ENCODE measurements around the gene KDM7A. TPM values are rescaled to one million over a fixed set of nuclear protein-coding genes. Genes with fewer than 3 reads are reported as not detected.

KDM7A gene
- total RNA-seq, 1 experiment from 2014 or later = 6.6 TPM

GRCh38 chr7:140049339-140050024 is 127.3 kb downstream of the KDM7A start:
- Histone ChIP-seq H2BK12ac (ENCODE audit: insufficient read length, low read depth, low read length) (no peak overlapping the region), H2AK5ac (ENCODE audit: insufficient read length, low read length) (no peak overlapping the region), H3K4me2 (ENCODE audit: insufficient read depth, insufficient read length, low read length) (no peak overlapping the region), H4K91ac (ENCODE audit: insufficient read length, low read depth, low read length) (no peak overlapping the region), H3K79me1 (ENCODE audit: insufficient read depth, low read depth, low read length, poor library complexity, severe bottlenecking) (no peaks in the 10 kb centered on the region), H4K5ac (ENCODE audit: insufficient read length, low read depth, low read length) (no peak overlapping the region), H3K79me2 (ENCODE audit: insufficient read depth, low read length) (no peaks in the 10 kb centered on the region), H2BK5ac (ENCODE audit: insufficient read length, low read length) (no peak overlapping the region), H2BK20ac (ENCODE audit: low read depth, low read length, poor library complexity, severe bottlenecking) (no peak overlapping the region), H3K27ac (ENCODE audit: insufficient read length, low read depth, low read length) (no peak overlapping the region), H3K27me3 (ENCODE audit: insufficient read depth, low read length) (no peaks in the 10 kb centered on the region), H3K56ac (ENCODE audit: insufficient read length, low read depth, low read length) (no peak overlapping the region), H3K18ac (ENCODE audit: insufficient read length, low read depth, low read length) (no peak overlapping the region), H4K8ac (replicated peaks; ENCODE audit: insufficient read length, low read depth, low read length) (no peak overlapping the region), H3K9ac (ENCODE audit: extremely low read depth, insufficient read length, low read length) (no peak overlapping the region), H3K4me1 (ENCODE audit: insufficient read depth, low read length) (no peaks in the 10 kb centered on the region), H3K23me2 (ENCODE audit: insufficient read length, low read depth, low read length, poor library complexity, severe bottlenecking) (no peaks in the 10 kb centered on the region), H2BK120ac (ENCODE audit: low read depth, low read length, poor library complexity, severe bottlenecking) (no peak overlapping the region), H3K14ac (ENCODE audit: insufficient read depth, low read length) (no peak overlapping the region; the same call in 1 of the 2 replicates), H3K9me3 (ENCODE audit: control insufficient read depth, low read depth, low read length) (no peaks in the 10 kb centered on the region), H3K4ac (ENCODE audit: low read depth, low read length) (no peak overlapping the region), H3T11ph (ENCODE audit: low read length) (no peak overlapping the region), H3K23ac (ENCODE audit: insufficient read length, low read depth, low read length) (no peak overlapping the region), H4K20me1 (ENCODE audit: control insufficient read depth, insufficient read depth, insufficient read length) (no peaks in the 10 kb centered on the region), H2AFZ (ENCODE audit: low read length) (no peak overlapping the region), H2BK15ac (ENCODE audit: low read depth, low read length) (no peak overlapping the region)
- Mint-ChIP-seq H3K9me3 (no peaks in the 10 kb centered on the region), H3K27me3 (ENCODE audit: low read depth) (no peaks in the 10 kb centered on the region), H3K27ac (no peak overlapping the region; a peak in 1 of 7 replicates), H3K36me3 (ENCODE audit: insufficient read depth in 1 of 3, low read depth in 3 of 3) (peaks cover 0 to 5% (median 0%) of the 10 kb centered on the region in 3 experiments; a peak in 2 of 7 replicates), H3K4me3 (no peak overlapping the region), H3K4me1 (no peaks in the 10 kb centered on the region)
- TF ChIP-seq CTCF (conservative IDR thresholded peaks at IDR 0.05) = no peak
- no peak for DNase-seq
- WGBS (ENCODE audit: extremely low coverage, insufficient read length, low lambda C conversion rate) = no CpG with 5 or more reads among the region's 5 CpGs

Measured in H9 (cell line).